Hepatocyte (in vitro differentiated cells): ENCODE data around the gene WDR38. TPM values are rescaled to one million over a fixed set of nuclear protein-coding genes. Genes with fewer than 3 reads are reported as not detected.
"Not testable (repeated sequence)": the region's sequence is repeated elsewhere in the genome, so short reads cannot be mapped to it uniquely, and the experiment has no call there.

Source experiments
- DNase-seq: peaks from one replicate; pipeline ENCODE4 v3.0.0-alpha.2; 2016; ENCODE audit warnings: low spot score
- H2AFZ ChIP-seq: fragments of 200-600 bp; sonication (generic); 2 replicates; pipeline ENCODE4 v1.6.0; 2016; ENCODE audit warnings: antibody characterized with exemption, mild to moderate bottlenecking
- H3K27ac ChIP-seq: fragments of 200-600 bp; sonication (generic); 2 replicates; pipeline ENCODE4 v1.5.1; 2016; ENCODE audit warnings: mild to moderate bottlenecking
- H3K27me3 ChIP-seq: fragments of 200-600 bp; sonication (generic); 2 replicates; pipeline ENCODE4 v1.6.1; 2016
- H3K36me3 ChIP-seq: fragments of 200-600 bp; sonication (generic); replicated peaks from 2 replicates; pipeline ENCODE4 v1.5.1; 2016; ENCODE audit warnings: low read depth; ENCODE audit not compliant: insufficient read depth
- H3K4me1 ChIP-seq: fragments of 200-600 bp; sonication (generic); 2 replicates; pipeline ENCODE4 v1.5.1; 2016; ENCODE audit warnings: mild to moderate bottlenecking, moderate library complexity; ENCODE audit not compliant: insufficient read depth
- H3K4me2 ChIP-seq: fragments of 200-600 bp; sonication (generic); 2 replicates; pipeline ENCODE4 v1.6.0; 2016
- H3K4me3 ChIP-seq: fragments of 200-600 bp; sonication (generic); 2 replicates; pipeline ENCODE4 v1.5.1; 2016; ENCODE audit warnings: mild to moderate bottlenecking
- H3K79me2 ChIP-seq: fragments of 200-600 bp; sonication (generic); 2 replicates; pipeline ENCODE4 v1.6.0; 2017; ENCODE audit warnings: mild to moderate bottlenecking
- H3K9me2 ChIP-seq: fragments of 200-600 bp; sonication (generic); replicated peaks from 2 replicates; pipeline ENCODE4 v1.6.0; 2017; ENCODE audit warnings: mild to moderate bottlenecking; ENCODE audit not compliant: insufficient read depth
- H3K9me3 ChIP-seq: fragments of 200-600 bp; sonication (generic); 2 replicates; pipeline ENCODE4 v1.5.1; 2016; ENCODE audit warnings: low read depth, mild to moderate bottlenecking
- H4K20me1 ChIP-seq: fragments of 200-600 bp; sonication (generic); 2 replicates; pipeline ENCODE4 v1.6.0; 2016; ENCODE audit warnings: mild to moderate bottlenecking; ENCODE audit not compliant: insufficient read depth, poor library complexity, severe bottlenecking
- EZH2 ChIP-seq: fragments of 200-600 bp; sonication (generic); IDR thresholded peaks from 2 replicates; pipeline ENCODE4 v1.6.1; 2016; ENCODE audit warnings: antibody characterized with exemption, mild to moderate bottlenecking, borderline replicate concordance
- EZH2phosphoT487 ChIP-seq: fragments of 200-600 bp; sonication (generic); IDR thresholded peaks from one replicate; pipeline ENCODE4 v1.6.1; 2018; ENCODE audit warnings: antibody characterized with exemption, mild to moderate bottlenecking, low read depth, moderate library complexity; ENCODE audit not compliant: unreplicated experiment, severe bottlenecking
- WGBS: methylation state at CpG from one replicate; pipeline ENCODE4 v1.1.6; 2016; ENCODE audit warnings: low lambda C conversion rate; ENCODE audit errors: missing lambda C conversion rate; 5-methylcytosine and 5-hydroxymethylcytosine counted together
- polyA plus RNA-seq: library from polyadenylated mRNA; unstranded; fragments of >200 nt; fragmentation: Nextera tagmentation; extraction: Ambion mirVana; gene quantifications from 2 replicates; pipeline ENCODE4 v1.2.1, GENCODE V29; 2016
- total RNA-seq: library from RNA; depleted of rRNA; stranded (reverse); fragments of >200 nt; gene quantifications from 2 replicates; pipeline ENCODE4 v1.2.3, GENCODE V29; 2014
- TF ChIP-seq, protein P1 (sequence below): fragments of 200-600 bp; sonication (generic); IDR thresholded peaks from 2 replicates; pipeline ENCODE4 v1.5.1; 2016; ENCODE audit warnings: antibody characterized with exemption, mild to moderate bottlenecking; ENCODE audit not compliant: poor library complexity

The WDR38 gene
- total and polyA plus RNA-seq, 2 experiments from 2014 or later: not detected

DNA sequence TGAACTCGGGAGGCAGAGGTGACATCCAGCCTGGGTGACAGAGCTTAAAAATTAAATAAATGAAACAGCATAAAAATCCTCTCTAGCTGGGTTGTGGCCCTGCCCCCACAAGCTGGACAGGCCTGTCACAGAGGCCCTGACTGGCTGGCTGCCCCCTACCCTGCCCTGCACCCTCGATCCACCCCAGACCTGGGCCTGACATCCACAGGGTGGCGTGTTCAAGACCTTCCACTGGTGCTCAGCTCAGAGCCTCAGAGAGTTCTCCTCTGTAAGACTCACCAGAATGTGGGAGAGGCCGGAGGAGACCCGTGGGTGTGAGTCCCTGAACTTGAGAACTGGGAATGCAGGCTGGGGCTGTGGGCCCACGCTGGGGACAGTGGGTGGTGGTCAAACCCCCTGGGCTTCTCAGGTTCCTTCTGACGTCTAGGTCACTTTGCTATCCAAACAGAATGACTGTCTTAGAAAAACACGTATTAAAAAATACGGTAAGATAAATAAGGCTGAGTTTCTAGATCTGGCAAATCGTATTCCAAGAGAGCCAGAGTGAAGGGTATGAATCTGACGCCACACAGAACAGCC lies 9.7 kb upstream of the WDR38 start:
- H4K20me1 ChIP-seq: no peaks in the 10 kb centered on the region
- no peaks in the 10 kb centered on the region for H3K9me3 ChIP-seq
- 85% methylated on average over 11 of the region's 11 CpGs for WGBS
- DNase-seq: no peak
- no peaks in the 10 kb centered on the region for H3K4me1 ChIP-seq
- H2AFZ ChIP-seq: no peak overlapping the region
- H3K4me3 ChIP-seq: no peak overlapping the region
- no peak overlapping the region for H3K4me2 ChIP-seq
- H3K27ac ChIP-seq: no peak overlapping the region
- no peaks in the 10 kb centered on the region for H3K27me3 ChIP-seq
- H3K36me3 ChIP-seq: no peaks in the 10 kb centered on the region
- H3K79me2 ChIP-seq: no peaks in the 10 kb centered on the region
- no peaks in the 10 kb centered on the region for H3K9me2 ChIP-seq
- TF ChIP-seq EZH2 (no peak), EZH2phosphoT487 (no peak)
- TF ChIP-seq, protein P1, sequence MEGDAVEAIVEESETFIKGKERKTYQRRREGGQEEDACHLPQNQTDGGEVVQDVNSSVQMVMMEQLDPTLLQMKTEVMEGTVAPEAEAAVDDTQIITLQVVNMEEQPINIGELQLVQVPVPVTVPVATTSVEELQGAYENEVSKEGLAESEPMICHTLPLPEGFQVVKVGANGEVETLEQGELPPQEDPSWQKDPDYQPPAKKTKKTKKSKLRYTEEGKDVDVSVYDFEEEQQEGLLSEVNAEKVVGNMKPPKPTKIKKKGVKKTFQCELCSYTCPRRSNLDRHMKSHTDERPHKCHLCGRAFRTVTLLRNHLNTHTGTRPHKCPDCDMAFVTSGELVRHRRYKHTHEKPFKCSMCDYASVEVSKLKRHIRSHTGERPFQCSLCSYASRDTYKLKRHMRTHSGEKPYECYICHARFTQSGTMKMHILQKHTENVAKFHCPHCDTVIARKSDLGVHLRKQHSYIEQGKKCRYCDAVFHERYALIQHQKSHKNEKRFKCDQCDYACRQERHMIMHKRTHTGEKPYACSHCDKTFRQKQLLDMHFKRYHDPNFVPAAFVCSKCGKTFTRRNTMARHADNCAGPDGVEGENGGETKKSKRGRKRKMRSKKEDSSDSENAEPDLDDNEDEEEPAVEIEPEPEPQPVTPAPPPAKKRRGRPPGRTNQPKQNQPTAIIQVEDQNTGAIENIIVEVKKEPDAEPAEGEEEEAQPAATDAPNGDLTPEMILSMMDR: no peak

DNA sequence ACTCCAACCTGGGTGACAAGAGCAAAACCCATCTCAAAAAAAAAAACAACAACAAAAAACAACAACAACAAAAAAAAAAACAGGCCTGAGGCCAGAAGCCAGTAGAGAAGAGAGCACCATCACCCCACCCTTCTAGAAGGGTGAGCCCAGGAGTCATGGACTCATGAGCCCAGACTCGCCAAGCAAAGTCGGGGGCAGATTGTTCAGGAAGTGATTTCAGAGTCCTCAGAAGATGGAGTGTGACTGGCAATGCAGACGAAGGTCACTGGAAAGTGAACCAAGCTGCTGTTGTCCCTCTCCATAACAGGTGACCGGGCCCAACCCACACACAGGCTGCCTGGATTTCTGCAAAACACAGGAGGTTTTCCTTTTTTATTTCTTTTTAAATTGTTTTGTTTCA lies 9.0 kb upstream of the WDR38 start:
- WGBS: 88% methylated on average over 4 of the region's 4 CpGs
- Histone ChIP-seq H3K27me3 (no peaks in the 10 kb centered on the region), H2AFZ (no peak overlapping the region), H4K20me1 (no peaks in the 10 kb centered on the region), H3K4me2 (no peak overlapping the region), H3K9me2 (no peaks in the 10 kb centered on the region), H3K9me3 (no peaks in the 10 kb centered on the region), H3K27ac (no peak overlapping the region), H3K4me3 (no peak overlapping the region), H3K79me2 (no peaks in the 10 kb centered on the region), H3K36me3 (no peaks in the 10 kb centered on the region), H3K4me1 (no peaks in the 10 kb centered on the region)
- TF ChIP-seq EZH2 (no peak), EZH2phosphoT487 (no peak)
- TF ChIP-seq, protein P1: no peak
- DNase-seq: no peak

DNA sequence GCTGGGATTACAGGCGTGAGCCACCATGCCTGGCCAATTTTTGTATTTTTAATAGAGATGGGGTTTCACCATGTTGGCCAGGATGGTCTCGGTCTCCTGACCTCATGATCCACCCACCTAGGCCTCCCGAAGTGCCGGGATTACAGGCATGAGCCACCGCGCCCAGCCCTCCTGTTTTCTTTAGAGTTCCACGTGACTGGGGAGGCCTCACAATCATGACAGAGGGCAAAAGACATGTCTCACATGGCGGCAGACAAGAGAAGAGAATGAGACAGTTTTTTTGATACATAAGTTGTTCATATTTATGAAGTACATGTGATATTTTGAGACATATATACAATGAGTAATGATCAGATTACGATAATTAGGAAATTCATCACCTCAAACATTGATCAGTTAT lies 6.8 kb upstream of the WDR38 start:
- H3K27me3 ChIP-seq, H3K4me1 ChIP-seq, DNase-seq, H3K27ac ChIP-seq, H3K4me3 ChIP-seq, H3K4me2 ChIP-seq, H2AFZ ChIP-seq, H3K9me3 ChIP-seq, H4K20me1 ChIP-seq, H3K9me2 ChIP-seq, H3K79me2 ChIP-seq, H3K36me3 ChIP-seq: not testable (repeated sequence)
- WGBS: 84% methylated on average over 9 of the region's 9 CpGs

DNA sequence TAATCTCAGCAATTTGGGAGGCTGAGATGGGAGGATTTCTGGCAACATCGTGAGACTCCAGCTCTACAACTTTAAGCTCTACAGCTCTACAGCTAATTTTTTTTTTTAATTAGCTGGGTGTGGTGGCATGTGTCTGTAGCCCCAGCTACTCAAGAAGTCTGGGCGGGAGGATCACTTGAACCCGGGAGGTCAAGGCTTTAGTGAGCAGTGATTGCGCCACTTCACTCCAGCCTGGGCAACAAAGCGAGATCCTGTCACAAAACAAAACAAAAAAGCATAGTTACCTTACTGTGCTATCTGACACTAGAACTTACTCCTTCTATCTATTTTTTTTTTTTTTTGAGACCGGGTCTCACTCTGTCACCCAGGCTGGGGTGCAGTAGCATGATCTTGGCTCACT lies 6.3 kb upstream of the WDR38 start:
- no peak overlapping the region for H3K4me3 ChIP-seq
- no peak overlapping the region for H3K27ac ChIP-seq
- no peaks in the 10 kb centered on the region for H3K9me2 ChIP-seq
- no peak for DNase-seq
- H3K36me3 ChIP-seq: no peaks in the 10 kb centered on the region
- TF ChIP-seq EZH2phosphoT487 (no peak), EZH2 (no peak)
- TF ChIP-seq, protein P1: no peak
- no peak overlapping the region for H2AFZ ChIP-seq
- H3K4me2 ChIP-seq: no peak overlapping the region
- H4K20me1 ChIP-seq: no peaks in the 10 kb centered on the region
- no peaks in the 10 kb centered on the region for H3K9me3 ChIP-seq
- no peaks in the 10 kb centered on the region for H3K4me1 ChIP-seq
- no peaks in the 10 kb centered on the region for H3K27me3 ChIP-seq
- no peaks in the 10 kb centered on the region for H3K79me2 ChIP-seq
- WGBS: 94% methylated on average over 6 of the region's 6 CpGs
